GM21526 (cell line): ENCODE results near the gene AGMO.

Experiments used
- ATAC-seq: cut with Tn5 transposase; IDR thresholded peaks from one replicate; pipeline ENCODE4 v1.9.1; 2021; ENCODE audit warnings: moderate library complexity; ENCODE audit not compliant: unreplicated experiment, low FRiP score

Gene AGMO

DNA sequence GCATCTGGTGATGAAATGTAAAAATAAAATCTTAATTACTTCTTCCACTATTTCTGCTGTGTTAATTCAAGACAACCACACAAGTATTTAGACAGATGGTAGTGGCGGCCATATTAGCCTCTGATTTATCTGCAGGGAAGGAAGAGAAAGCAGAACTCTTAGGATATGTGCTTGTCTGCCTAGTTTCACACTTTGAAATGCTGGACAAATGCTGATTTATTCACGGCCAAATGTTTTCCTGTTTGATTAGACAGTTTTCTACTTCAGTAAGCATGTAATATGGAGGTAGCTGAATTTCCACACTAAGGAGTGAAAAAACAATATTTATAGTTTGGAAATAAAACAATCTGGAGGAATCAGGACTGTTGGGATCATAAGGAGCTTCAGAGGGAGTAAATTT is 158.1 kb downstream of the AGMO start:
- no peak for ATAC-seq

- no peak for ATAC-seq
Observed at GRCh38 chr7:15403315-15403714, 158.5 kb downstream of the AGMO start.

DNA sequence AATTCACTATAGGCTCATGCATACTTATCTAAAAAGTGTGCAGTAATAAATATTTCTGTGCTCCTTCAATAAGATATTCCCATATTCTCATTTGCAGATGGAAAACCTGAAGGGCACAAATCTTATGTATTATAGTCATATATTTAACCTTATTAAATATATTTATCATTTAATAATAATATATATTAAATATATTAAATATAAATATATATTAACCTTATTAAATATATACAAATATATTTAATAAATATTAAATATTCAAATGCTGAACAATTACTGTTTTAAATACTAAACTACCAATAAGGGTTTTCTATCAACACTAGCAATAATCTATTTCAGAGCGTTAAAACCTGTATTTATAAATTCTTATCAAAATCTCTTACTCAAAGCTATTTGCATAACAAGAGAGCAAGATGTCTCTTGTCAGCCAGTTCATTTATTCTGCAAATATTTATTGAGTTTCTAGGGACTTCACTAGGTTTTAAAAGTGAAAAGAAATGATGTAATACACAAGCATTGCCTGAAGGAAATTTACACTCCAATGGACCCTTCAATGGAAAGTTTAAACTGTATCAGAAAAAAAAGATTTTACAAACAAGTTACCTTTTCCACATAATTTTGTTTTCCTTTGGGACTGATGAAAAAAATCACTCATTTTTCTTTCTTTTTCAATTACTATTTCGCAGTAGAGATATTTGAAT is 159.2 kb downstream of the AGMO start:
- no peak for ATAC-seq

GRCh38 chr7:15400440-15400839 is 161.4 kb downstream of the AGMO start:
- ATAC-seq = no peak

DNA sequence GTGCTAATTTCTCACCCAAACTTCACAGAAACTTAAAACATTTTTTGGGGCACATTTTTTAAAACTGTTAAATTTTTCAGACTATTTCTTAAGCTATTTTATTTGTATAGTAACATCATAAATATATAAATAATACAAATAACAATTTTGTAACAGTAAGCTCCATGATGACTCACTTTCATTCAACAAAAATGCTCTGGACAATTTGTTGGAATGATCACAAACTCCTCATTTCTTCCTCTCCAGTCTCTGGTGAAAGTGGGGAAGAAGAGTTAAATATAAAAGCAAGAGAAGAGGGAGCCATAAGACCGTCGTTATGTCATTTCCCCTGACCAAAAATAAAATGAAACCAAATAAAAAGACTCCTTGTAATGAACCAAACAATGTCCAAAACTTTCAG is 162.4 kb downstream of the AGMO start:
- ATAC-seq = no peak

DNA sequence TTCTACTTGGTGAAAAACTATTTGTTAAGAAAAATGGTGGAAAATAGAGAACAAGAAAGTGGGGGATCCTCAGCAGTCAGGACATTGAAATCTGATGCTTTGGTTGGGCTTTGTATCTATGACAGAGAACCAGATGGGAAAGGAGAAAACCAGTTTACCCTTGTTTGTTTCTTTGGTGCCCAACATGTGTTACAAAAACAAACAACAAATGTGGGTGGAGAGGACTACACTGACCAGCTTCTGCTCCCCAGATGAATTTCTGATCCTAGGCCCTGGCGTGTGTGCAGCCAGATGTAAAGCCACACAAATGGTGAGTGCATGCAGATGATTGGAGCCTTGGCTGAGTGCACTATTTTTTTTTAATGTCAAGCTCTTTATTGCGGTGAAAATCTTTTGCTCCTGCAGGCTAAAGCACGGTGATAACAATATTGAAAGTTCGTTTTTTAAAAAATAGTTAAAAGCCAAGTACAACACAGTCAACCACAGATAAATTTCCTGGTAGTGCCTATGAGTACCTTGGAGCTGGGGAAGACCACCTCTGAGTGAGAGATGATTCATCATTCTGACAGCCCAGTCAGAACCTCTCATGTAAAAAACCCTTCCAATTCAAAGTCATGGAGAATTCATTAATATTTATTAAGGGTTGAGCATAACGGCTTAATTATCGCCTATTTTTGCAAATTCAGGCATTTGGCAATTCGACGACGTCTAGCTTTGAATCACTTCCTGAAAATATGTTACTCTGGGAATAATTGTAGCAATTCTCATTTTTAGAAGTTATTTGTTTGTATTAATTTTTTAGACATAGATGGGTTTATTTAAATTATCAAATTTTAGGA is 163.7 kb downstream of the AGMO start:
- no peak for ATAC-seq

DNA sequence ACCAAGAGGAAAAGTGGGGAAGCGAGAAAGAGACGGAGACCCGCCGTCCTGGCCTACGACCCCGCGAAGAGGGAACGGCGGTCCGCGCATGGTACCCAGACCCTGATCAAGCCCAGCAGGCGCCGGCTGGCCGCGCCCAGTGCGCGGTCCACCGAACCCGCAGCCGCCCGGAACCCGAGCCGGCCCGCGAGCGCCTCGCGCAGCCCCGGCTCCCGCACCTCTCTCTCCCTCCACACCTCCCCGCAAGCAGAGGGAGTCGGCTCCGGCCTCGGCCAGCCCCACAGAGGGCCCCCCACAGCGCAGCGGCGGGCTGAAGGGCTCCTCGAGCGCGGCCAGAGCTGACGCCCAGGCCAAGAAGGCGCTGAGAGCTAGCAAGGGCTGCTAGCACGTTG is 164.7 kb downstream of the AGMO start:
- ATAC-seq = no peak

- ATAC-seq = no peak
Observed at GRCh38 chr7:15396210-15397158, 165.3 kb downstream of the AGMO start.

GRCh38 chr7:15389073-15389472 is 172.7 kb downstream of the AGMO start:
- ATAC-seq = no peak

- ATAC-seq = no peak
Observed at GRCh38 chr7:15378494-15379145, 183.2 kb downstream of the AGMO start.

DNA sequence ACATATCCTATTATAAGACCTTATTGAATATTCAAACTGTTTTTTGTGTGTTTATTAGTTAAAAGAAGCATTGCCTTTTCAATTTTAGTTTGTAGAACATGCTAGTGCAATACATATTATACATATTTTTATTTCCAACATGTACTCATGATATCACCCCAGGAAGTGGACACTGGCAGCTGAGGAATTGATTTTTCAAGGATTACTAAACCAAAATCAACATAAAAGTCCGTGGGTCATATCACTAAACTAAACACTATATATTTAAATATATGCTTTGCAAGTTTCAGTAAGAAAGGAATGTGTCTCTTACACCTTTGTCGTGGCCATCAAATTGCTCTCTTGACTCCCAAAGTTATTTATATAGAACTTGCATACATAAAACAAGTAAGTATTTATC is 185.2 kb downstream of the AGMO start:
- no peak for ATAC-seq

DNA sequence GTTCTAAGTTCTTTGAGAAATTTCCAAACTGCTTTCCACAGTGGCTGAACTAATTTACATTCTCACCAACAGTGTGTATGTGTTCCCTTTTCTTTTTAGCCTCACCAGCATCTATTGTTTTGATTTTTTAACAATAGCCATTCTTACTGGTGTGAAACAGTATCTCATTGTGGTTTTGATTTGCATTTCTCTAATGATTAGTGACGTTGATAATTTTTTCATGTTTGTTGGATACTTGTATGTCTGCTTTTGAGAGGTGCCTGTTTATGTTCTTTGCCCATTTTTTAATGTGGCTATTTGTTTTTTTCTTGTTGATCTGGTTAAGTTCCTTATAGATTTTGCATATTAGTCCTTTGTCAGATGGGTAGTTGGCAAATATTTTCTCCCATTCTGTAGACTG is 191.4 kb downstream of the AGMO start:
- no peak for ATAC-seq

DNA sequence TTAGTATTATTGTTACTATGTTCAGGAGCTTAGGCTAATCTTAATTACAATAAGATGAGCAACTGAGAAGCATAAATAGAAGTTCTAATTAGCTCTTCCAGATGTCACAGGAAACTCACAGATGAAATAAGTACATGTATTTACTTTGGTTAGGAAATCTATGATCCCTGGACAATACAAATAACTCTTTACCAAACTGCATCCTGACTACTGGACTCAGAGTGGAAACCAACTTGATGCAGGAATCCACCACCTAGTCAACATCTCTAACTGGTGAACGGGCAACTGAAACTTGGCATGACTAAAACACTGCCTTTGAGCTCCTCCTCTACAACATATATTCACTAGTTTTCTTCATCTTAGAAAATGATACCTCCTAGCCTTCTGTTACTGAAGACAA is 193.2 kb downstream of the AGMO start:
- ATAC-seq = no peak

DNA sequence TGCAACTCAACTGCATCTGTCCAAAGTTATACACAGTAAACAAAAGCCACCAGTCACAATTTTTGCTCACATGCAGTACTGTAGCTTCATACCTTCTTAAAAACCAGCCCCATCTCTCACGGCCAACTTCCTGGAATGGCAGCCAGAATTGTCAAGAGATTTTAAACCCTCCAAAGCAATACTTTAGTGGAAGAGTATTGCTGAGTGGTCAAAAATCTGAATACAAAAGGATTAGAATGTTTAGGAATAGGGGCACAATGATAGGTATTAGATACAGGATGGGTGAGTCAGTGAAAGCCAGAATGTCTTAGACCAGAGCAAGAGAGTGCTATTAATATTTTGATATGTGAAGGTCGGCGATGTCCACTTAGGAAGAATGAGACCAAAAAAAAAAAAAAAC is 193.9 kb downstream of the AGMO start:
- no peak for ATAC-seq

DNA sequence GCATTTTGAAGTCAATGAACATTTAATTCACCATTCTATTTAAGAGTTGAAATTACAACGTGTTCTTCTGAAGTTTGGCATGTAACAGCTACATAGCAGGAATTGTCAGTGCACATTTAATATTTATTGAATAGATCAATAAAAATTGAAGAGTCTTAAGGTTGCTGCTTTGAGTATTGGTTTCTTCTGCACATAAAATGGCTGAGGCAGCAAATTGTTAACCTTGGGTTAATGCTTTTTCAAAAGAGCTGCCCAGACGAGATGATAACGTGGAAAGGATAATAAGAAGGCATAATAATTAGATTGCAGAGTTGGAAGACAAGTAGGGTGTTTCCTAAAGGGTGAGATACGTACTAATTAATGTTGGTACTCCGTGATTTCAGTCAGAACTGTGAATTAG is 203.7 kb downstream of the AGMO start:
- ATAC-seq = no peak

DNA sequence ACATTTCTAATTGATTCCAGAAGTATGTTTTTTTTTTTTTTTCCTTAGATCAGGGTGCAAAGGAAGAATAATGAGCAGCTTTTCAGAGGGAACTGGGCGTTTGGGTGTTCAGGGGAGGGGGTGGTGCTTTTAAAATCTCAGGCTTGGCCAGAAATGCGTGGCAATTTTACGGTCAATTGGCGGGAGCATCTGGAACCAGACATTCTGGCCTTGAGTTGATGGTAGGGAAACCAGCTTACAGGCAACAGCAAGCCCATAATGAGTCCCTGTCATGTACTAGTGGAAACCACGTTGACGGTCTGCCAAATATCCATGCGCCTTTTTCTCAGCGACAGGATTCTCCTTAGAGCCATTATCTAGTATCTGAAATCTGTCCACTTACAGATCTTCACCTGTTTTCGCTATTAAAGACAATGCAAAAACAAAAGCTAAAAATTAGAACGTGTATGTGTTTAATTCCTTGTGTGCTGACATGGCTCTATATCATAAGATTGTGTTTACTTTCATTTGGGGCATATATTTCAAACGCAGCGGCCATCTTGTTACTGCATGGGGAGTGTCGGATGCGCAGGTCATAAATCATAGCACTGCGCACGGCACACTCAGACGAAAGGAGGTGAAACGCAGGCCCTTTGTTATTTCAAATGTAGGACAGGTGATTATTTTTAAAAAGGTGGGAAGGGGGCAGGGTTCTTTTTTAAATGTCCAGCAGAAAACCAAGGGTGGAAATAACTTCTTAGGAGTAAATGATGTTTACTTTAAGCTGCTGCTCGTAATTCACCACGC is 209.2 kb downstream of the AGMO start:
- no peak for ATAC-seq

DNA sequence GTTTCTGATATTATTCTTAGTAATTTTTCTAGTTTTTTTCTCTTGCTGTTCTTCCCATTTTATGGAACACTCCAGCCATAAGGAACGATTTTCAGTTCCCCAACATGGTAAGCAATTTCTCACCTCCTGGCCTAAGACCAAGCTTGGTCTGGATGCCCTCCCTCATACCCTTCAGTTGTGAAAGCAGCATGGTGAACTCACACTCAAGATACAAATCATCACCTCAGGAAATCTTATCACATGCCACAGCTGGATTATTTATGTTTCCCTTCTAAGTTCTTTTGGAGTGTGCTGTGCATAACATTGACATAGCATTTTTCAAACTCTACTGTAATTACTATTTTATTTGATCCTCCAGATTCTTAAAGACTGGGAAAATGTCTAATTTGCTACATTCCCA is 216.6 kb downstream of the AGMO start:
- ATAC-seq = no peak

GRCh38 chr7:15341817-15342216 is 220.0 kb downstream of the AGMO start:
- no peak for ATAC-seq

DNA sequence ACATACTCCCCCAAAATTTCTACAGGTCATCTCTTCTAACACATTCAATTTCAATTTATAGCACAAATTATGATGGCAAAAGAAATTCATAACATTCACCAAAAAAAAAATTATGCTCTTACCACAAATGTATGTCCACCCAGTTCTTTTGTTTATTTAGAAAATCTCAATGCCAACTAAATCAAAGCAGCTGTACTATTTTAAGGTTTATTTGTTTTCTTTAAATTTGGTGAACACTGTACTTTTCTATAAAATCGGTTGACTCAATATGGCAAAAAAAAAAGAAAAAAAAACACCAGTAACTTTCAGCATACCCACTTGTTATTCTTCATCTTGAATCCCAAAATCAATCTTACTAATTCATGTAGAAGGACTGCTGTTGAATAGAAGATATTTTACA is 225.7 kb downstream of the AGMO start:
- ATAC-seq = no peak

DNA sequence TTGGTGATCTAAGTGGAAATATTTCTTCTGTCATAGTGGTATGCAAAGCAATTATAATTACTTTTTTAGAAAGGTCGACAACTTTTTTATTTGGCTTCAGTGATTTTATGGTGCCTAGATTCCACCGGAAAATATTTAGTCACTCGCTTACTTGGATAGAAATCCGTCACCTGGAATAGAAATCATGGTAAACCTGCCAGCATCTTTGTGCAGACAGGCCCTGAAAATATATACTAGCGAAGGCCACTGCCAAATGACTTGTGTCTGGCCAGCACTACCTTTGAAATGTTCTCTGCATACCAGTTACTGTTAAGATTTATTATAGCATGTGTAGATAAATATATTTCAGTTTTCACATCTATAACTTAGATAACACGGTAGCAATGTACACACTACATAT is 226.4 kb downstream of the AGMO start:
- no peak for ATAC-seq
